DND-41 (cell line): ENCODE data around the gene KHDC1.

ENCODE experiments used
- CTCF ChIP-seq: IDR thresholded peaks from 2 replicates; pipeline ENCODE4 v1.5.1; 2012; ENCODE audit warnings: borderline replicate concordance, low read length, moderate library complexity, mild to moderate bottlenecking; ENCODE audit not compliant: poor library complexity, severe bottlenecking; ENCODE audit errors: extremely low read depth
- EZH2 ChIP-seq: IDR thresholded peaks from 3 replicates; pipeline ENCODE4 v1.6.1; 2012; ENCODE audit warnings: borderline replicate concordance, low read depth, mild to moderate bottlenecking, moderate library complexity, low read length, inconsistent platforms; ENCODE audit not compliant: severe bottlenecking

- TF ChIP-seq CTCF (no peak), EZH2 (no peak)
These were observed 31.0 kb downstream of the KHDC1 start for GRCh38 chr6:73231986-73232391.
